H1 (cell line): Measurements from ENCODE around the gene PLEKHA4. TPM values are rescaled to one million over a fixed set of nuclear protein-coding genes. Genes with fewer than 3 reads are reported as not detected.

ENCODE experiments used
- CTCF ChIA-PET: fragments of 300-600 bp; sonication (Branson Sonifier 250); formaldehyde crosslinking; loops from one replicate; lab custom pipeline; 2021; ENCODE audit not compliant: partially characterized antibody; lab: Charles Lee
- POLR2A ChIA-PET: fragments of 300-600 bp; sonication (Branson Sonifier 250); formaldehyde crosslinking; loops from one replicate; lab custom pipeline; 2021; ENCODE audit warnings: inconsistent platforms; ENCODE audit not compliant: partially characterized antibody; lab: Charles Lee
- DNase-seq, 2 experiments: peaks; one replicate each; pipeline versions ENCODE4 v3.0.0 to v3.0.0-alpha.2; 2010 to 2022; ENCODE audit warnings: low spot score in 2 of 2, low read depth in 1 of 2, mixed read lengths in 1 of 2
- FAIRE-seq: peaks from 2 replicates; lab custom pipeline; 2011; peaks lifted over from hg19 to GRCh38; lab: Jason Lieb, UNC
- H2AFZ ChIP-seq: 2 replicates; pipeline ENCODE4 v1.8.1; 2012; ENCODE audit warnings: low read length, inconsistent platforms
- H2AK5ac ChIP-seq: 2 replicates; pipeline ENCODE4 v1.6.1; 2013; ENCODE audit warnings: low read depth, low read length
- H2BK120ac ChIP-seq: replicated peaks from 2 replicates; pipeline ENCODE3; 2013; ENCODE audit warnings: low read depth, low read length, inconsistent platforms
- H2BK12ac ChIP-seq: 2 replicates; pipeline ENCODE4 v1.6.1; 2013; ENCODE audit warnings: low read depth, low read length
- H2BK15ac ChIP-seq: 2 replicates; pipeline ENCODE4 v1.6.1; 2013; ENCODE audit warnings: low read length
- H2BK20ac ChIP-seq: 2 replicates; pipeline ENCODE4 v1.6.1; 2013; ENCODE audit warnings: low read length
- H2BK5ac ChIP-seq: 2 replicates; pipeline ENCODE4 v1.6.1; 2013; ENCODE audit warnings: low read depth, low read length
- H3K14ac ChIP-seq: 2 replicates; pipeline ENCODE4 v1.6.1; 2013; ENCODE audit warnings: inconsistent platforms; ENCODE audit not compliant: insufficient read length
- H3K18ac ChIP-seq: 2 replicates; pipeline ENCODE4 v1.6.1; 2013; ENCODE audit warnings: low read length; ENCODE audit errors: extremely low read depth
- H3K23ac ChIP-seq: 2 replicates; pipeline ENCODE4 v1.6.1; 2013; ENCODE audit warnings: inconsistent platforms; ENCODE audit not compliant: insufficient read length
- H3K23me2 ChIP-seq: 2 replicates; pipeline ENCODE4 v1.6.1; 2013; ENCODE audit warnings: low read depth, low read length
- H3K27ac ChIP-seq: 2 replicates; pipeline ENCODE4 v1.6.1; 2011; ENCODE audit warnings: low read depth, low read length, inconsistent platforms
- H3K27me3 ChIP-seq, 4 experiments: replicated peaks in 1 of 4; 1 replicate in 1 of 4; 2 replicates in 3 of 4; pipeline versions ENCODE4 v1.6.1 to v1.8.1; 2011 to 2013; ENCODE audit warnings: low read length in 3 of 4, mild to moderate bottlenecking in 3 of 4, inconsistent platforms in 2 of 4, mixed read lengths in 2 of 4, moderate library complexity in 1 of 4; ENCODE audit not compliant: control insufficient read depth in 3 of 4, insufficient read depth in 3 of 4; ENCODE audit errors: extremely low read depth in 1 of 4
- H3K36me3 ChIP-seq, 4 experiments: 2 replicates each; pipeline versions ENCODE4 v1.6.1 to v1.8.1; 2011 to 2013; ENCODE audit warnings: mild to moderate bottlenecking in 4 of 4, low read length in 3 of 4, moderate library complexity in 2 of 4, control low read depth in 1 of 4, inconsistent platforms in 1 of 4; ENCODE audit not compliant: insufficient read depth in 4 of 4, control insufficient read depth in 2 of 4
- H3K4ac ChIP-seq: replicated peaks from 2 replicates; pipeline ENCODE3; 2013; ENCODE audit warnings: low read length, low read depth, mixed read lengths, inconsistent platforms; ENCODE audit not compliant: insufficient read length
- H3K4me1 ChIP-seq, 4 experiments: replicated peaks in 1 of 4; 1 replicate in 1 of 4; 2 replicates in 3 of 4; pipeline versions ENCODE4 v1.6.1 to v1.8.1; 2011 to 2013; ENCODE audit warnings: low read length in 3 of 4, inconsistent platforms in 2 of 4, mixed read lengths in 1 of 4; ENCODE audit not compliant: insufficient read depth in 4 of 4, control insufficient read depth in 3 of 4
- H3K4me2 ChIP-seq, 2 experiments: 2 replicates each; pipeline versions ENCODE4 v1.6.1 to v1.8.1; 2011 to 2013; ENCODE audit warnings: low read depth in 2 of 2, low read length in 2 of 2, control low read depth in 1 of 2, inconsistent platforms in 1 of 2, mild to moderate bottlenecking in 1 of 2; ENCODE audit not compliant: insufficient read depth in 1 of 2
- H3K4me3 ChIP-seq, 4 experiments: fragments of 200-600, 300-600 bp in 1 of 4; sonication (generic), shearing (Covaris generic), sonication (Bioruptor Twin) in 1 of 4; 2 replicates each; pipeline versions ENCODE4 v1.5.1 to v1.8.1; 2011 to 2016; ENCODE audit warnings: low read length in 4 of 4, low read depth in 3 of 4, control low read depth in 2 of 4, inconsistent platforms in 2 of 4, mild to moderate bottlenecking in 2 of 4, mixed read lengths in 1 of 4, moderate library complexity in 1 of 4; ENCODE audit not compliant: insufficient read depth in 2 of 4; ENCODE audit errors: extremely low read depth in 1 of 4
- H3K56ac ChIP-seq: replicated peaks from 2 replicates; pipeline ENCODE3; 2013; ENCODE audit warnings: low read depth, mild to moderate bottlenecking, mixed read lengths, low read length, inconsistent platforms; ENCODE audit not compliant: insufficient read length
- H3K79me1 ChIP-seq: 2 replicates; pipeline ENCODE4 v1.6.1; 2013; ENCODE audit warnings: low read depth, low read length, control low read depth
- H3K79me2 ChIP-seq, 2 experiments: 2 replicates each; pipeline versions ENCODE4 v1.6.1 to v1.8.1; 2012 to 2013; ENCODE audit warnings: low read length in 2 of 2, mild to moderate bottlenecking in 2 of 2, inconsistent platforms in 1 of 2; ENCODE audit not compliant: insufficient read depth in 2 of 2, control insufficient read depth in 1 of 2
- H3K9ac ChIP-seq, 4 experiments: replicated peaks in 1 of 4; 1 replicate in 1 of 4; 2 replicates in 3 of 4; pipeline versions ENCODE4 v1.6.1 to v1.8.1; 2011 to 2013; ENCODE audit warnings: low read depth in 3 of 4, low read length in 3 of 4, control low read depth in 2 of 4, mild to moderate bottlenecking in 2 of 4, moderate library complexity in 2 of 4, inconsistent platforms in 1 of 4; ENCODE audit errors: extremely low read depth in 1 of 4
- H3K9me3 ChIP-seq, 2 experiments: 2 replicates each; pipeline versions ENCODE4 v1.6.1 to v1.8.1; 2012 to 2013; ENCODE audit warnings: mild to moderate bottlenecking in 2 of 2, moderate library complexity in 2 of 2, control low read depth in 1 of 2, inconsistent platforms in 1 of 2, low read depth in 1 of 2, low read length in 1 of 2, mixed read lengths in 1 of 2; ENCODE audit not compliant: insufficient read depth in 2 of 2
- H4K20me1 ChIP-seq, 2 experiments: replicated peaks in 1 of 2; 2 replicates each; pipeline versions ENCODE3 to v1.8.1; 2011 to 2013; ENCODE audit warnings: inconsistent platforms in 2 of 2, low read length in 2 of 2, mild to moderate bottlenecking in 1 of 2; ENCODE audit not compliant: insufficient read depth in 2 of 2, control insufficient read depth in 1 of 2
- H4K5ac ChIP-seq: 2 replicates; pipeline ENCODE4 v1.6.1; 2013; ENCODE audit warnings: low read length, low read depth, mixed read lengths, inconsistent platforms; ENCODE audit not compliant: insufficient read length
- H4K8ac ChIP-seq: 2 replicates; pipeline ENCODE4 v1.8.0; 2013; ENCODE audit warnings: mild to moderate bottlenecking, moderate library complexity, low read length, inconsistent platforms; ENCODE audit not compliant: insufficient read depth; ENCODE audit errors: extremely low read depth
- H4K91ac ChIP-seq: replicated peaks from 2 replicates; pipeline ENCODE3; 2013; ENCODE audit warnings: low read length, mixed read lengths, inconsistent platforms; ENCODE audit not compliant: insufficient read length
- CBX8 ChIP-seq: fragments of 300-800, 300-1000 bp; sonication (generic); IDR thresholded peaks from 2 replicates; pipeline ENCODE4 v1.7.1; 2016; ENCODE audit warnings: low read depth, low read length, borderline replicate concordance
- CHD1 ChIP-seq: IDR thresholded peaks from 2 replicates; pipeline ENCODE4 v1.6.1; 2012; ENCODE audit warnings: low read depth, low read length, improper control_type of control experiment
- CREB1 ChIP-seq: IDR thresholded peaks from 2 replicates; pipeline ENCODE4 v1.6.1; 2012; ENCODE audit warnings: inconsistent platforms
- E2F6 ChIP-seq: IDR thresholded peaks from 2 replicates; pipeline ENCODE4 v1.6.1; 2012; ENCODE audit warnings: inconsistent platforms
- EZH2 ChIP-seq: fragments of 200-600 bp; sonication (generic); IDR thresholded peaks from 2 replicates; pipeline ENCODE4 v1.7.1; 2012; ENCODE audit warnings: low read depth, mild to moderate bottlenecking, moderate library complexity, low read length, inconsistent platforms; ENCODE audit not compliant: severe bottlenecking
- FOSL1 ChIP-seq: IDR thresholded peaks from 2 replicates; pipeline ENCODE4 v1.6.1; 2011; ENCODE audit warnings: mild to moderate bottlenecking, low read depth, low read length, moderate library complexity; ENCODE audit not compliant: insufficient read depth
- NANOG ChIP-seq: IDR thresholded peaks from 2 replicates; pipeline ENCODE4 v1.6.1; 2011; ENCODE audit warnings: low read length, low read depth, mild to moderate bottlenecking, inconsistent platforms; ENCODE audit not compliant: insufficient read depth, poor library complexity, severe bottlenecking
- RFX5 ChIP-seq: IDR thresholded peaks from 2 replicates; pipeline ENCODE4 v1.6.1; 2011; ENCODE audit warnings: low read depth, low read length, improper control_type of control experiment, borderline replicate concordance
- SP1 ChIP-seq: IDR thresholded peaks from 2 replicates; pipeline ENCODE4 v1.6.1; 2011; ENCODE audit warnings: low read depth, low read length
- SP2 ChIP-seq: IDR thresholded peaks from 2 replicates; pipeline ENCODE4 v1.6.1; 2012; ENCODE audit warnings: mild to moderate bottlenecking, low read length, inconsistent platforms
- SP4 ChIP-seq: IDR thresholded peaks from 2 replicates; pipeline ENCODE4 v1.6.1; 2012; ENCODE audit warnings: low read length, inconsistent platforms
- SRF ChIP-seq: IDR thresholded peaks from 2 replicates; pipeline ENCODE4 v1.6.1; 2011; ENCODE audit warnings: mild to moderate bottlenecking, low read depth, low read length, moderate library complexity
- SUZ12 ChIP-seq: fragments of 200-600 bp; sonication (generic); IDR thresholded peaks from 2 replicates; pipeline ENCODE4 v1.6.1; 2012; ENCODE audit warnings: mild to moderate bottlenecking, inconsistent platforms, low read length, moderate library complexity, mixed read lengths
- WGBS, 2 experiments: shearing (Covaris generic) in 1 of 2; methylation state at CpG; one replicate each; pipeline versions ENCODE4 v1.1.6 to v1.1.7; 2013 to 2015; ENCODE audit warnings: low lambda C conversion rate in 2 of 2, mixed read lengths in 2 of 2, inconsistent platforms in 1 of 2, low coverage in 1 of 2, missing lambda C conversion rate in 1 of 2; ENCODE audit not compliant: insufficient replicate concordance in 2 of 2, insufficient coverage in 1 of 2, insufficient read length in 1 of 2; ENCODE audit errors: extremely low coverage in 1 of 2, missing lambda C conversion rate in 1 of 2; 5-methylcytosine and 5-hydroxymethylcytosine counted together
- polyA plus RNA-seq, 7 experiments: library from polyadenylated mRNA; depleted of rRNA in 3 of 7; stranded (reverse) in 5 of 7; unstranded in 2 of 7; fragments of >200 nt in 5 of 7; fragments of 200-250 nt in 2 of 7; gene quantifications; 1 replicate in 5 of 7; 2 replicates in 1 of 7; 4 replicates in 1 of 7; pipeline versions ENCODE4 v1.2.1 to v1.2.3, GENCODE V29; 2011 to 2013; ENCODE audit warnings: missing spikeins in 2 of 7, mixed read lengths in 2 of 7
- total RNA-seq: library from RNA; stranded (reverse); fragmentation: NEBNext Ultra II Directional; extraction: Animal tissue kit (Norgen Biotek cat#: 25700); gene quantifications from 2 replicates; pipeline ENCODE4 v1.2.1, GENCODE V29; 2021
- TF ChIP-seq, protein P1 (sequence below): IDR thresholded peaks from 2 replicates; pipeline ENCODE4 v1.6.1; 2011; ENCODE audit warnings: low read depth, mild to moderate bottlenecking, low read length; ENCODE audit not compliant: insufficient read depth

PLEKHA4 gene
- total and polyA plus RNA-seq, 2 of the 8 experiments (the other 6 are each of a cell fraction or from before 2014, with no cell fraction given), result 8.2 to 18.0 TPM

- H3K9ac ChIP-seq, result no peak overlapping the region
- H2BK20ac ChIP-seq, result no peak overlapping the region
- CTCF ChIA-PET, result interaction anchor here (0.5 to 1.2 kb wide), 3 partner anchors 11 to 225 kb away, joined by 3 read pairs; no protein-coding TSS in a partner anchor
- no peak overlapping the region for H3K27ac ChIP-seq
- H3K56ac ChIP-seq, result no peak overlapping the region
- H2AFZ ChIP-seq, result no peak overlapping the region
- POLR2A ChIA-PET, result interaction anchor here (1.2 to 6.9 kb wide), 5 partner anchors 10 to 84 kb away, joined by 3 to 75 read pairs (median 7); partner anchors contain the start of gene PLEKHA4
- H3K79me1 ChIP-seq, result peaks cover 9% of the 10 kb centered on the region
- no peak overlapping the region for H2BK120ac ChIP-seq
- H3K79me2 ChIP-seq, result peaks cover 7 to 20% of the 10 kb centered on the region in 2 experiments; a peak in 3 of 4 replicates
- H3K18ac ChIP-seq, result no peak overlapping the region
- no peak for FAIRE-seq
- no peak overlapping the region for H3K4me3 ChIP-seq
- H4K5ac ChIP-seq, result no peak overlapping the region
- no peaks in the 10 kb centered on the region for H3K9me3 ChIP-seq
- no peak overlapping the region for H4K91ac ChIP-seq
- peaks cover 9 to 13% of the 10 kb centered on the region in 2 experiments for H4K20me1 ChIP-seq
- H3K4me2 ChIP-seq, result no peak overlapping the region
- no peak for DNase-seq
- H2BK12ac ChIP-seq, result no peak overlapping the region
- 95% methylated on average over 6 of the region's 6 CpGs; no CpG with 5 or more reads in 1 of the 2 experiments for WGBS, 2 experiments
- H2BK15ac ChIP-seq, result no peak overlapping the region
- no peak overlapping the region for H2BK5ac ChIP-seq
- H3K14ac ChIP-seq, result no peak overlapping the region
- peaks cover 13 to 31% (median 21%) of the 10 kb centered on the region in 4 experiments; a peak in 7 of 8 replicates for H3K36me3 ChIP-seq
- no peak overlapping the region for H3K23ac ChIP-seq
- H3K23me2 ChIP-seq, result no peaks in the 10 kb centered on the region; the same call in 1 of the 2 replicates
- H2AK5ac ChIP-seq, result no peak overlapping the region
- no peaks in the 10 kb centered on the region for H3K27me3 ChIP-seq
- H3K4ac ChIP-seq, result no peak overlapping the region
- no peak overlapping the region for H4K8ac ChIP-seq
- H3K4me1 ChIP-seq, result peaks cover 4 to 14% (median 7%) of the 10 kb centered on the region in 4 experiments; a peak in 6 of 7 replicates
- TF ChIP-seq SUZ12, result no peak
- TF ChIP-seq E2F6, result no peak
- no peak for TF ChIP-seq SP1
- TF ChIP-seq, protein P1, sequence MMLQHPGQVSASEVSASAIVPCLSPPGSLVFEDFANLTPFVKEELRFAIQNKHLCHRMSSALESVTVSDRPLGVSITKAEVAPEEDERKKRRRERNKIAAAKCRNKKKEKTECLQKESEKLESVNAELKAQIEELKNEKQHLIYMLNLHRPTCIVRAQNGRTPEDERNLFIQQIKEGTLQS, result no peak
- TF ChIP-seq CHD1, result no peak
- TF ChIP-seq SP2, result no peak
- TF ChIP-seq EZH2, result no peak
- no peak for TF ChIP-seq SRF
- TF ChIP-seq NANOG, result no peak
- no peak for TF ChIP-seq RFX5
- TF ChIP-seq SP4, result no peak
- TF ChIP-seq CREB1, result no peak
- TF ChIP-seq FOSL1, result no peak
- TF ChIP-seq CBX8, result no peak
These were observed 9.4 kb upstream of the PLEKHA4 start for GRCh38 chr19:48877855-48878195.
